ENCODE measurements around the gene OCA2. TPM values are rescaled to one million over a fixed set of nuclear protein-coding genes. Genes with fewer than 3 reads are reported as not detected.
"Not testable (repeated sequence)": the region's sequence is repeated elsewhere in the genome, so short reads cannot be mapped to it uniquely, and the experiment has no call there.

OCA2 gene
- total and polyA plus RNA-seq, 7 donors: 0.36 to 0.41 TPM; not detected in 5

GRCh38 chr15:27965546-27965945 is 133.6 kb downstream of the OCA2 start:
- no peak for DNase-seq
- H3K36me3 ChIP-seq: no peaks in the 10 kb centered on the region
- TF ChIP-seq POLR2A (IDR thresholded peaks at IDR 0.05) (no peak), EP300 (IDR thresholded peaks at IDR 0.05) (no peak), POLR2AphosphoS5 (IDR thresholded peaks at IDR 0.05) (no peak), CTCF (IDR thresholded peaks at IDR 0.05) (no peak)
- H3K27ac ChIP-seq: no peak overlapping the region
- no peaks in the 10 kb centered on the region for H3K9me3 ChIP-seq
- intact Hi-C loops (cut with DNase I): no loop called here
- no peaks in the 10 kb centered on the region for H3K4me1 ChIP-seq
- H3K27me3 ChIP-seq: no peaks in the 10 kb centered on the region
- WGBS, 2 donors: 88 to 91% methylated on average over 6 of the region's 6 CpGs
- no peak overlapping the region for H3K4me3 ChIP-seq

GRCh38 chr15:27961801-27962200 is 137.3 kb downstream of the OCA2 start:
- intact Hi-C loops (cut with DNase I): no loop called here
- WGBS, 2 donors: 82 to 86% methylated on average over 1 of the region's 1 CpG

GRCh38 chr15:27958911-27959578 is 140.1 kb downstream of the OCA2 start:
- Histone ChIP-seq H3K27ac (no peak overlapping the region), H3K27me3 (no peaks in the 10 kb centered on the region), H3K9me3 (no peaks in the 10 kb centered on the region), H3K36me3 (no peaks in the 10 kb centered on the region), H3K4me1 (no peaks in the 10 kb centered on the region), H3K4me3 (no peak overlapping the region)
- intact Hi-C loops (cut with DNase I): no loop called here
- TF ChIP-seq POLR2A (IDR thresholded peaks at IDR 0.05) (no peak), POLR2AphosphoS5 (IDR thresholded peaks at IDR 0.05) (no peak), EP300 (IDR thresholded peaks at IDR 0.05) (no peak), CTCF (IDR thresholded peaks at IDR 0.05) (no peak)
- WGBS, 2 donors: 63 to 80% methylated on average over 10 of the region's 10 CpGs
- no peak for DNase-seq

More at GRCh38 chr15:27961801-27962200, 137.3 kb downstream of the OCA2 start:
- H3K27ac ChIP-seq: no peak overlapping the region
- DNase-seq: no peak
- H3K4me1 ChIP-seq: no peaks in the 10 kb centered on the region
- no peaks in the 10 kb centered on the region for H3K27me3 ChIP-seq
- TF ChIP-seq POLR2AphosphoS5 (IDR thresholded peaks at IDR 0.05) (no peak), CTCF (IDR thresholded peaks at IDR 0.05) (no peak), EP300 (IDR thresholded peaks at IDR 0.05) (no peak)
- no peaks in the 10 kb centered on the region for H3K36me3 ChIP-seq
- no peaks in the 10 kb centered on the region for H3K9me3 ChIP-seq
- no peak overlapping the region for H3K4me3 ChIP-seq

- Histone ChIP-seq H3K4me3 (no peak overlapping the region), H3K27ac (no peak overlapping the region), H3K27me3 (no peaks in the 10 kb centered on the region), H3K4me1 (no peaks in the 10 kb centered on the region), H3K9me3 (no peaks in the 10 kb centered on the region), H3K36me3 (no peaks in the 10 kb centered on the region)
- WGBS, 2 donors: 56 to 64% methylated on average over 8 of the region's 8 CpGs
- intact Hi-C loops (cut with DNase I): no loop called here
- TF ChIP-seq EP300 (IDR thresholded peaks at IDR 0.05): no peak
- no peak for TF ChIP-seq CTCF (IDR thresholded peaks at IDR 0.05)
- no peak for TF ChIP-seq POLR2AphosphoS5 (IDR thresholded peaks at IDR 0.05)
- no peak for TF ChIP-seq POLR2A (IDR thresholded peaks at IDR 0.05)
- no peak for DNase-seq
Observed at GRCh38 chr15:27956285-27956684, 142.8 kb downstream of the OCA2 start.

GRCh38 chr15:27955087-27955486 is 144.0 kb downstream of the OCA2 start:
- intact Hi-C loops (cut with DNase I): no loop called here
- no peak overlapping the region for H3K4me3 ChIP-seq
- TF ChIP-seq CTCF (IDR thresholded peaks at IDR 0.05) (no peak), POLR2AphosphoS5 (IDR thresholded peaks at IDR 0.05) (no peak), POLR2A (IDR thresholded peaks at IDR 0.05) (no peak), EP300 (IDR thresholded peaks at IDR 0.05) (no peak)
- WGBS, 2 donors: 97 to 98% methylated on average over 10 of the region's 10 CpGs
- no peaks in the 10 kb centered on the region for H3K36me3 ChIP-seq
- no peaks in the 10 kb centered on the region for H3K4me1 ChIP-seq
- no peaks in the 10 kb centered on the region for H3K27me3 ChIP-seq
- H3K27ac ChIP-seq: no peak overlapping the region
- H3K9me3 ChIP-seq: no peaks in the 10 kb centered on the region
- DNase-seq: no peak

- H3K27me3 ChIP-seq; H3K4me1 ChIP-seq; H3K4me3 ChIP-seq; H3K9me3 ChIP-seq; H3K27ac ChIP-seq; DNase-seq; intact Hi-C loops (cut with DNase I); H3K36me3 ChIP-seq: not testable (repeated sequence)
- WGBS, 2 donors: 90 to 94% methylated on average over 6 of the region's 6 CpGs
Observed at GRCh38 chr15:27952593-27952992, 146.5 kb downstream of the OCA2 start.
